Fibroblast of skin of left biceps (primary cell): ENCODE measurements around the gene OR2L3.
"Not testable (repeated sequence)": the region's sequence is repeated elsewhere in the genome, so short reads cannot be mapped to it uniquely, and the experiment has no call there.

Experiments used
- DNase-seq, 2 experiments: peaks; one replicate each; pipeline ENCODE4 v3.0.0-alpha.2; 2013; ENCODE audit warnings: low read depth in 2 of 2

The OR2L3 gene

DNA sequence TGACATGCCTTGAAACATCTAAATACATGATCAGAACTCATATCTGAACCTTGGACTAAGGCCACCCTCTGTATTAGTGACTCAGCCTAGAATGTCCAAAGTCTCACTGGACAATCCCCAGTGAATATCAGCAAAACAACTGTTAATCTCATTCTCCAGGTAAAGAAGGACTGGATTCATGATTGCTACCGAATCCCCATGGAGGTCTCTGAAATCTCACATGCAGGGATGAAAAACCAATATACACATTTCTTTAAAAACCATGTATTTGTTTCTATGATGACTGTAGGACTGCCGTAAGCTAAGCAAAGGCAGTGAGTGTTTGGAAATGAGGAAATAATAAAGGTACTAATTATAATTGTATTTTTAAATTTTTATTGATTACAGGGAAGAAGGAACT is at the start of gene OR2L3:
Gene OR2L3 (plus strand): TSS at position 301 of the 400 bp plus-strand sequence. CDS start 13,846 bp downstream, outside the sequence.
- DNase-seq, result no peak

- no peak for DNase-seq
Observed at GRCh38 chr1:247998811-247999210, 47.8 kb upstream of the OR2L3 start.

- DNase-seq, result no peak
Observed at GRCh38 chr1:248000169-248000568, 46.5 kb upstream of the OR2L3 start.

DNA sequence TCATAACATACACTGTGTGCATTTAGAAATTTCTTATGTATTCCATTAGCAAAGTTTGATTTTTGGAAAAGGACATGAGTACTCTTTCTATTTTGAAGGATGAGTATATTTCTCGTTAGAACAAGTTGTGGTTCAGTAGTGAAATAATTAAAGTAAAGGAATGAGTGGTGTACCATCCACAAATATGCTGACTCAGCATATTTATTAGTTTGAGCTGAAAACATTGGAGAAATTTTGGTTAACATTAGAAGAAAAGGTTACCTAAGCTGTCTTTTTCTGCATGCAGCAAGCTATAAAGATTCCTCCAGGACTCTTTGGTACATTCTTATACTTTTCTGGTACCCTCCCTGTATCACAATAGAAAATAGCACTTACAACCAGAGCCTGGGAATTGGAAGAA is 38.9 kb upstream of the OR2L3 start:
- DNase-seq, result no peak

- DNase-seq, result no peak
Observed at GRCh38 chr1:248009681-248010080, 37.0 kb upstream of the OR2L3 start.

DNA sequence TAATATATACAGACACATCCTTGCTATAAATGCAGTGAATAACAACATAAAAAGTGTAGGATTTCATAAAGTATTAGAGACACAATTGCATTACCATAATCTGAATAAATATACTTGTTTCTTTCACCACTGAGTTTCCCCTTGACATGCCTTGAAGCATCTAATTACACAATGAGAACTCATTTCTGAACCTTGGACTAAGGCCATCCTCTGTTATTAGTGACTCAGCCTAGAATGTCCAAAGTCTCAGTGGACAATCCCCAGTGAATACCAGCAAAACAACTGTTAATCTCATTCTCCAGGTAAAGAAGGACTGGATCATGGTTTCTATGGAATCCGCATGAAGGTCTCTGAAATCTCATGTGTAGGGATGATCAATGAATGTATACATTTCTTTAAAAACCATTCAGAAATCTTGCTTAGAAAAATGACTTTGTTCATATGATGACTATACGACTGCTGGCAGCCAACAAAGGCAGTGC is 33.4 kb upstream of the OR2L3 start, which contains the start of gene OR2L5:
Gene OR2L5 (plus strand): TSS at position 432 of the 482 bp plus-strand sequence. CDS start 8,288 bp downstream, outside the sequence.
- DNase-seq, result no peak

- DNase-seq, result no peak
Observed at GRCh38 chr1:248015803-248016202, 30.8 kb upstream of the OR2L3 start.

- DNase-seq, result no peak
Observed at GRCh38 chr1:248029770-248030169, 16.9 kb upstream of the OR2L3 start, which contains the start of gene OR2L2. TSS of gene OR2L2 (plus strand) at chr1:248030070. CDS start at chr1:248038268, 8,198 bp downstream.

DNA sequence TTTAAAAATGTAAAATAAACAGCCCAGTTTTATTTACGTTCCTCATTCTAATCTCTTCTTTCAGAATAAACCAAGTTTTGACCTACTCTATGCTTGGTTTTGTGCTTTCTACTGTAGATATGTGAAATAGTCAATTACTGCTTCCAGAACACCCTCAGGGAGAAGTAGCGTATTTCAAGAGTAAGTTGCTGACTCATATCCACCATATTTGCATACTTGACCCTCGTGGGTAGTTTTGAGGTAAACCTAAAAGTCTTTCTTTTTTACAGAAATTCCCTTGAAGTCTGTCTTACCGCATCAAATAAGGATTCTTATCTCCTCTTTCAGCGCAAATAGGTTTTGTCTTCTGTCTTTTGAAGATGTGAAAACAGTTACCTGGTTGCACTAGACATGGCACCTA is 1.4 kb upstream of the OR2L3 start:
- DNase-seq, result no peak

- DNase-seq, result no peak
Observed at GRCh38 chr1:248047008-248047407, 372 bp downstream of the OR2L3 start.

GRCh38 chr1:248054671-248055070 is 8.0 kb downstream of the OR2L3 start:
- DNase-seq, result no peak

- DNase-seq, result no peak
Observed at GRCh38 chr1:248055261-248055660, 8.6 kb downstream of the OR2L3 start.

GRCh38 chr1:248065071-248065470 is 18.4 kb downstream of the OR2L3 start:
- DNase-seq, result no peak

DNA sequence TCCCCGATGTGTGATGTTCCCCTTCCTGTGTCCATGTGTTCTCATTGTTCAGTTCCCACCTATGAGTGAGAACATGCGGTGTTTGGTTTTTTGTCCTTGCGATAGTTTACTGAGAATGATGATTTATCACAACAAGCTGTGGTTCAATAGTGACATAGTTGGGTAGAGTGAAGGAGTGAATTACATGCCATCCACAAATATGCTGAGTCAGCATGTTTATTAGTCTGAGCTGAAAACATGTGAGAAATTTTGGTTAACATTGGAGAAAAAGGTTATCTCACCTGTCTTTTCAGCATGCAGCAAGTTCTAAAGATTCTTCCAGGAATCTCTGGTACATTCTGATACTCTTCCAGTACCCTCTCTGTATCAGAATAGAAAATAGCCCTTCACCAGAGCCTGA is 19.0 kb downstream of the OR2L3 start:
- DNase-seq, result no peak

DNA sequence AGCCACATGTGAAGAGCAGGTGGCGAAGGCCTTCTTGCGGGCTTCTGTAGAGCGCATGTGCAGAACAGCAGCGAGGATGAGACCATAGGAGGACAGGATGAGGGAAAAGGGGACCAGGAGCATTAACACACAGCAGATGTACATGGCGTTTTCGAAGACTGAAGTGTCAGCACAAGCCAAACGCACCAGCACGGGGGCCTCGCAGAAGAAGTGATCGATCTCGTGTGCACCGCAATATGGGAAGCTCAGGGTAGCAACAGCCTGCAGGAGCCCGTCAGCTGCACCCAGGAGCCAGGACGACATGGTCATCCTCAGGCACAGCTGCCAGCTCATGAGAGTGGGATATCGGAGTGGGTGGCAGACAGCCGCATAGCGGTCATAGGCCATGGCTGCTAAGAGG is 37.2 kb downstream of the OR2L3 start:
- not testable (repeated sequence) for DNase-seq

DNA sequence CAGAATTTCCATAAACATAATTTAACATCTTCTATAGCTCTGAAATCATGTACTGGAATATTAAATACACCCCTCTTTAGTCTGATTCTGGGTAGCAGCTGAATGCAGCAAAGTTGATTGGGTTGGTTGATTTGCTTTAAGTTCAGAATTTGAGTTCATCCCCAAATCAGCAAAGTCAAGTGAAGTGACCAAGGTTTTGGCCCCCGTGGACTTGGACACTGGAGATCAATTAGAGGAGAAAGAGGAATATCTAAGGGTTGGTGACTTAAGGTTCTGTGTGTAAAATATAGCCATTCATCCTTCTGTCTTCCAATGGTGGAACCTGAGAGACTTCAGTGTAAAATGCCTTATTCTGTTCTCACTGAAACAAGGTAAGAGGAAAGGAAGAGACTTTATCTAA is 48.2 kb downstream of the OR2L3 start, which contains the start of gene OR2L13:
Gene OR2L13 (plus strand): TSS at position 301 of the 400 bp plus-strand sequence. CDS start 4,192 bp downstream, outside the sequence.
- no peak for DNase-seq

GRCh38 chr1:248098529-248098928 is 51.9 kb downstream of the OR2L3 start:
- no peak for DNase-seq

DNA sequence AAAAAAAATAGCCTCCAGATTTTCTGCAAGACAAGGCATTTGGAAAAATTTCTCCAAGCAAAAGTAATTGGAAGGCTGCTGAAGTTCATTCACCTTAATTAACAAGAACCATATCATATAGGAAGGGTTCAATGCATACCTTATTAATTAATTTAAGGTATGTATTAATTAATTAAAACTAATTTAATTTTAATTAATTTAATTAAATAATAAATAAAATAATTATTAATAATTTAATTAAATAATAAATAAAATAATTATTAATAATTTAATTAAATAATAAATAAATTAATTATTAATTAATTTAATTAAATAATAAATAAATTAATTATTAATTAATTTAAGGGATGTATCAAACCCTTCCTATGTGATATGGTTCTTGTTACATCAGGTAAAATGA is 56.2 kb downstream of the OR2L3 start:
- no peak for DNase-seq

DNA sequence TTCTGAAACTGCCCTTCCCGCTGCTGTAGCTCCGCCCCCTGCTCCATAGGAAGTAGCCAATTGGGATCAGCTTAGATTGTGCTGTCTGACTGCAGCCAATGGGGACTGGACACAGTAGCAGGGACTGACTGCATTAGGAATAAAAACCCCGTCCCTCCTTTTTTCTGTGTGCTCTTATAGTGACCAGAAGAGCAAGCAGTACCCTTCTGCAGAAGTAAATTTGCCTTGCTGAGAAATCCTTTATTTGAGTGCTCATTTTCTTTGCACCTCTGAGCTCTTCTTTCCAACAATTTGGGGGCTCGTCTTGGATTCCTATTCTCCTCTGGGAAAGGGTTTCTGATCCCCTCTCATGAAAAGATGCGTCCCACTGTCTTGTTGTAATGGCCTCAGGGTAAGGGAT is 64.5 kb downstream of the OR2L3 start:
- DNase-seq, result no peak
